HS-5 (cell line): ENCODE data around the gene CLK1.
"Not testable (repeated sequence)": the region's sequence is repeated elsewhere in the genome, so short reads cannot be mapped to it uniquely, and the experiment has no call there.

Experiments
- DNase-seq: peaks from one replicate; pipeline ENCODE4 v3.0.0-alpha.2; 2012; ENCODE audit warnings: low read depth

Gene CLK1

GRCh38 chr2:200864176-200865034 is at the start of gene CLK1:
TSS of gene CLK1 (minus strand) at chr2:200864658. CDS start at chr2:200861862, 2,796 bp downstream.
- peak; percentile 83 for DNase-seq

- peak; percentile 74 for DNase-seq
These were observed 49.2 kb upstream of the CLK1 start for GRCh38 chr2:200913654-200914053.

DNA sequence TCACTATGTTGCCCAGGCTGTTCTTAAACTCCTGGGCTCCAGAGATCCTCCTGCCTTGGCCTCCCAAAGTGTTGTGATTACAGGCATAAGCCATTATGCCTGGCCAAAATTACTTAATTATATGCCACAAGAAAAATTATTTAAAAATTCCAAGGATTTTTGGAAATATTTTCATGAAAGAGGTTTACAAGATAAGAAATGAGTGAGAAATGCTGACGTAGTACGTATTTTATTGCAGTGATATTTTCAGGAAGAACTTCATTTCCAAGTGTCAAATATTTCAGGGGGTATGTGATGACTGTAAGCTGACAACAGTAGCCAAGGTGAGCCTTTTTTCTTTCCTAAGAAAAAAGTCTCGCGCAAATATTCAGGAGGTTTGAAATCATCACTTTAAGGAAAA is 45.5 kb upstream of the CLK1 start:
- no peak for DNase-seq

DNA sequence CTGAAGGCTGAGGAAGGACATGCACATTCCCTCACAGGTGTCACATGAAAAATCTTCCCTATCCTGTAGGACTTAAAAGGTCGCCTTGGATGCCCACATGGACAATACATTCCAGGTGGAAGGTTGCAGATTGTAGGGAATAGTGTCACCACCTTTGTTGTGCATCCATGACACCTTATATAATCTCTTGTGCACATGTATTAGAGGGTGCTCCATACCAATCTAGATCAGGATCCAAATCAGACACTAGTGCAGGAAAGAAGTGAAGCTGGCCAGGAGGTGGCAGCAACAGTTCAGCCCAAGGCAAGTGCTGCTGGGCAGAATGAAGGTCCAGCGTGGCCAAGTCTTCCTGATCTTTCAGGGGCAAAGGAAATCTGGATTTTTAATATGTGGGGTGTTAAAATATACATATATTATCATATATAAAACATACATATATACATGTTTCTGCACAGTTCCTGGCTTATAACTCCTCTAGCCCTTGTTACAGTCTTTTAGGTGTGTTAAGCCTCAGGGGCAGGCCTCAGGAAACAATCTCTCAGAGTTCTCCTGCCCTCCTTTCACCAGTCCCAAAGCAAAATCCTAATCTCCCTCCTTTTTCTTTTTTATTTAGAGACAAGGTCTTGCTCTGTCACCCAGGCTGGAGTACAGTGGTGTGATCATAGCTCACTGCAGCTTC is 41.3 kb upstream of the CLK1 start:
- DNase-seq: no peak

DNA sequence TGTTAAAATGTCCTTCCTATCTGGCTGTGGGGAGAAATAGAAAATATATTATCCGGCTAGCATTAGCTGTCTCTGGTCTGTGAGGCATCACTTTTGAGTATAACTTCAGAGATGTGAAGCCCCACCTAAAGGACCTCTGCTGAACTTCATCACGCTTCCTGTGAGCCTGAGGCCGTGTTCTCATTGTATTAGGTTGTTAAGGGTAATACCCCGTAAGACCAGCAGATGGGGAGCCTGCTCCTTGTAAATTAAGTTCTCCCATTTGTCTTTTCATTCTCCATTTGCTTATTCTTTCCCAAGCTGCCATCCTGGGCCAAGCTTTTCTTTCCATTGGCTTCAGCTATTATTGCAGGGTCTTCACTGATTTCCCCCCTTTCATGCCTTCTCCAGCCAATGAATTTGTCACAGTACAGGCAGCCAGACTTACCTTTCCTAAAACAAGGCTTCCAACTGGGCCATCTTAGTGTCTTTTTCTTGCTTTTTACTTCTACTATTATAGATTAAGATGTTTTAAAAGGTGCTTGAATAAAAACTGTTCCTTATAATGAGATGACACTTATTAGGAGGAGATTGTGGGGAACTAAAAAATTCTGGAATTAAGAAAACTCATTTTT is 37.1 kb upstream of the CLK1 start:
- peak; percentile 78 for DNase-seq

- no peak for DNase-seq
These were observed 35.0 kb upstream of the CLK1 start for GRCh38 chr2:200899482-200899881.

DNA sequence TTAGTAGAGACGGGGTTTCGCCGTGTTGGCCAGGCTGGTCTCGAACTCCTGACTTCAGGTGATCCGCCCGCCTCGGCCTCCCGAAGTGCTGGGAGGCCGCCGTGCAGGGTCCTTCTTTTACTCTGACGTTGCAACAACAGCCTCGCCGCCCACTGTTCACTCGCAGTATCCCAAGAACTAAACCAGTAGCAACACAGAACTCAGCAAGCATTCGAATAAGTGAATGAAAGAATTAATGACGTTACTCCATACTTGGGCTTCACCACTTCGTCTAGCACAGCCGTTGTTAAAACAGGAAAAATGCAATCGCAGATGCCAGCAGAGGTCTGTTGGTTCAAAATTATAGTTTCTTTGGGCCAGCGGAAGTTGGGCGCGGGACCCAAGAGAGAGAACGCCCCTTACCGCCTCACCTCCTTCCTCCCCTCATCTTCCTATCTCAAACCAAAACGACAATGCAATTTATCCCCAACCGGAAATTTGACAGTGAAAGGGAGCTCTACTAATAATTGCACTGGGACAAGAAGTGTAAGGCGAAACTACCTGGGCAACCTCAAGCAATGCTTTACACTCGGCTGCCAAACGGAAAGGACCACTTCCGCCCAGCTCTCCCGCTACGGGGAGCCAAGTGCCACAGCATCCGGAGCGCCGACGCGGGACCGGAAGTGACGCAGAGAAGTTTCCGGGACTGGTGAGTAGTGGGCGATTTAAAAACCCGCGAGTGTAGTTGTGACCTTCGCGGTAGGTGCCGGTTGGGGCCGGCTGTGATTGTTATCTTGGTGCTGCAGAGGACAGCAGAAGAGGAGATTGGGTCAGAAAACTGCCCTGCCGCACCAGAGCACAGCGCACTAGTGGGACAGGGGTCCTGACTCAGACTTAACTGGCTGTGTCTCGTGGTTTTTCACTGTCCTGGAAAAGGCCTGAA is 24.5 kb upstream of the CLK1 start, which contains the start of the genes NIF3L1 and PPIL3:
TSS of gene NIF3L1 (plus strand) at position 668 of the 922 bp plus-strand sequence. CDS start 2,573 bp downstream, outside the sequence.
TSS of gene PPIL3 (minus strand) at position 374 of the 922 bp plus-strand sequence. CDS start 1,462 bp downstream, outside the sequence.
- peak; percentile 97 for DNase-seq

GRCh38 chr2:200881715-200882249 is 17.3 kb upstream of the CLK1 start:
- DNase-seq: not testable (repeated sequence)

GRCh38 chr2:200878289-200878880 is 13.9 kb upstream of the CLK1 start:
- no peak for DNase-seq

DNA sequence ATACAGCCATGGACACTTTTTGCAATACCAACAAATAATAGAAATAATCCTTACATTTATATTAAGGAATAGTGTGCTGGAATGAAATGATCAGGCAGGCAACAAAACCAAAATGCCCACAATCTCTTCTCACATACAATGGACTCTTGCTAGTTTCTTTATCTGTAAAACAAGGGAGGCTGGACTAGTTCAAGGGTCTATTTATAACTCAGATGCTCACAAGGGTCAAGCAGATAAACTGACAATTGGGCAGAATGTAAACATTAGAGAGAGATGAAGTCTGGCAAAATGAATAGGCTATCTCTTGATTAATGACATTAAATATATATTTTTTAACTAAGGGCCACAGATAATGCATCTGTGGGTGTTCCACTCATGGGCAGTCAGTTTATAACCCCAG is 13.0 kb upstream of the CLK1 start:
- no peak for DNase-seq

DNA sequence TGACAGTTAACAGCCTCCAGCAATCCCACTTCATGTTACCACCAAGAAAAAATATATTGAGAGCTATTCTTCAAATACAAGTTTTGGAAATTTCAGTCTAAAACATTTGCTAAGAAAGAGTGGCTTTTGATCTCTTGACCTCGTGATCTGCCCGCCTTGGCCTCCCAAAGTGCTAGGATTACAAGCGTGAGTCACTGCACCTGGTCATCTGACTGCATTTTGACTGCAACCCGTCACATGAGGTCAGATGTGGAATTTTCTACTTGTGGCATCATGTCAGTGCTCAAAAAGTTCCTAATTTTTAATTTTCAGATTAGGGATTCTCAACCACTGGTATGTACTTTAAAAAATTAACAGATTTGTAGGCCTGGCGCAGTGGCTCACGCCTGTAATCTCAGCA is 9.1 kb upstream of the CLK1 start:
- no peak for DNase-seq

GRCh38 chr2:200871151-200871550 is 6.7 kb upstream of the CLK1 start:
- DNase-seq: no peak

- no peak for DNase-seq
These were observed 4.6 kb upstream of the CLK1 start for GRCh38 chr2:200869014-200869413.

DNA sequence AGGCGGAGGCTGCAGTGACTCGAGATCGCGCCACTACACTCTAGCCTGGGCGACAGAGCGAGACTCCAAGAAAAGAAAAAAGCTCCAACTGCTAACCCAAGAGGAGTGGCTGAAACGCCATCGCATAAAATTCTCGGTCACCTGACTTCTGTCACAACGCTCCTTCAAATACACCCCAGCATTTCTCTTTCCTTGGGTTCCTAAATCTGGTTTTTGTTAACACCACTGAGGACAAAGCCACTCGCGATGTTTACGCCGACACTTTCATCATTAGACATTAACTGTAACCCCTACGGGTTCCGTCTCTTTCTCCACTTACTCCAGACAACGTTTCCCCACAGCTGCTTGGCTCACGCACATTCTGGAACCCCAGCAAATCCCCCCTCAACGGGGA is 679 bp downstream of the CLK1 start:
- DNase-seq: no peak

DNA sequence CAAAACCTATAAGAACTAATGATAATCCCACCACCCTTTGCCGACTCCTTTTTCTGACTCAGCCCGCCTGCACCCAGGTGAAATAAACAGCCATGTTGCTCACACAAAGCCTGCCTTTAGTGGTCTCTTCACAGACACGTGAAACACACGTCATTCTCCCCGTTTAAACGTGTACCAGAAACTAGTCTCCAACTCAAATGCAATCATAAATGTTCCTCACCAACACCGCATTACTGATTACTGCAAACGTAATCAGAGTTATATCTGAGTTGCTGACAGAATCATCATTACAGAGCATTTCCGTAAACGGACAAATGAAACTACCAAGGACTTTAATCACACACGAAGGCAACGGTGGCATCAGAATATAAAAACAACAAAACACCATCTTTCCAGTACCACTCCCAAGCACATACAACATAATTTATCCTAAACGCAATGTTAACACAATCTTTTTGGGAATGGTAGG is 1.9 kb downstream of the CLK1 start:
- peak; percentile 56 for DNase-seq

DNA sequence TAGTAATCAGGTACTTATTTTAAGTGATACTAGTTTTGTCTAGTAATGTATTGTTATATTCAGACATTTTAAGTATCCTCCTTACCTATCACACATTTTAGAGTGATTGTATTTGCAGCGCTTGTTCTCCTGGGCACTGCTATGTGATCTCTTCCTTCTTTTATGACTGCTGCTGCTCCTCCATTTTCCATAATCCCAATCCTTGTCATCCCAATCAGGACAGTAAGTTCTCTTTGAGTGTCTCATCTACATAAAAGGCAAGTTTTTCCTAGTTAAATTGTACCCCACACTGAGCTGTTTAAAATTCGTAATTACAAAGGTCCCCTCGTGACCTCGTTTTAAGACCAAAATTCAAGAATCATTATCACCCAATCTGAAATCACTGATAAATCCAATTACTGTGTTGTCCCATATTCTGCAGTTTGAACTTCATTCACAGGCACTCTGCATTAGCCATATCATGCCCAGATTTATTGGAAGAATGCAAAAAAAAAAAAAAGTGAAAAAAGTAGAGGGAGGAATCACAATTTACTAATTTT is 2.8 kb downstream of the CLK1 start:
- DNase-seq: no peak

- DNase-seq: no peak
These were observed 4.2 kb downstream of the CLK1 start for GRCh38 chr2:200860092-200860795.

GRCh38 chr2:200856806-200857205 is 7.7 kb downstream of the CLK1 start:
- DNase-seq: no peak

GRCh38 chr2:200852605-200853004 is 11.9 kb downstream of the CLK1 start:
- DNase-seq: no peak
